ENCODE measurements around the gene TMEM198.

DNA sequence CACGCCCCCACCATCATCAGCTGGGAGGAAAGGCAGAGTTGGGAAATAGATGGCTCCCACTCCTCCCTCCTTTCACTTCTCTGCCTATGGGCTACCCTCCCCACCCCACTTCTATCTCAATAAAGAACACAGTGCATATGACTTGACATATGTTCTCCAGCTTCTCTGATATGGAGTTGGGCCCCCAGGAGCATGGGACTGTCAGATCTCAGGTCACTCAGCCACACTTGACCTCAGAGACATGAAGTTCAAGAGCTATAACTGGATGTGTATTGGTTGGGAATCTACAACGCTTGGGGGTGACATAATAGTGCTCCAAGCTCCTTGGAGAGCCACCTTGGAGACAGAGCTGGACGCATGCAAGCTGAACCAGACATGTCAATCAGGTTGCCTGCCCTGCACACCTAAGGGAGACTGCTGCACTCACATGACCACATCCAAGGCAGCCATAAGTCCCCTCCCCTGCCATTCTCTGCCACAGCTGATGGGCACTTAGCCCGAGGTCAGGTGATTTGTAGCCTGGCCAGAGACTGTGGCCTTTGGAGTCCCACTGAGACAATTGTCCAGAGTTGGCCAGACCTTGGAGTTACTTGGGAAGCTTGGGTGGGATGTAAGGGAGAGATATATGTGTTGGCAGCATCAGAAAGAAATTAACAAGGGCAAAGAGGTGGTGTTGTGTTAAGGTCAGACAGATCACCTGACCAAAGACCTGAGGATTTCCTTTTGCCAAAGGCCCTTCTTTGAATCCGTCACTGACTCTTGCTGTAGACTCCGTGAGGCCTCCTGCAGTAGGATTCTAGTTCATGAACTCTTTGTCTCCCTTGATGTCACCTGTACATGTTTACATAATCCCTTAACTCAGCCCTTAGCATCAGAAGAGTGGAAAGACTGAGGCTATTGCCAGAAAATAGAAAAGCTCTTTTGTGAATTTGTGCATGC, 32.0 kb downstream of the TMEM198 start:
- no peak for TF ChIP-seq EZH2 (IDR thresholded peaks at IDR 0.05; ENCODE audit: low read length)
- TF ChIP-seq, protein P1, sequence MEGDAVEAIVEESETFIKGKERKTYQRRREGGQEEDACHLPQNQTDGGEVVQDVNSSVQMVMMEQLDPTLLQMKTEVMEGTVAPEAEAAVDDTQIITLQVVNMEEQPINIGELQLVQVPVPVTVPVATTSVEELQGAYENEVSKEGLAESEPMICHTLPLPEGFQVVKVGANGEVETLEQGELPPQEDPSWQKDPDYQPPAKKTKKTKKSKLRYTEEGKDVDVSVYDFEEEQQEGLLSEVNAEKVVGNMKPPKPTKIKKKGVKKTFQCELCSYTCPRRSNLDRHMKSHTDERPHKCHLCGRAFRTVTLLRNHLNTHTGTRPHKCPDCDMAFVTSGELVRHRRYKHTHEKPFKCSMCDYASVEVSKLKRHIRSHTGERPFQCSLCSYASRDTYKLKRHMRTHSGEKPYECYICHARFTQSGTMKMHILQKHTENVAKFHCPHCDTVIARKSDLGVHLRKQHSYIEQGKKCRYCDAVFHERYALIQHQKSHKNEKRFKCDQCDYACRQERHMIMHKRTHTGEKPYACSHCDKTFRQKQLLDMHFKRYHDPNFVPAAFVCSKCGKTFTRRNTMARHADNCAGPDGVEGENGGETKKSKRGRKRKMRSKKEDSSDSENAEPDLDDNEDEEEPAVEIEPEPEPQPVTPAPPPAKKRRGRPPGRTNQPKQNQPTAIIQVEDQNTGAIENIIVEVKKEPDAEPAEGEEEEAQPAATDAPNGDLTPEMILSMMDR (optimal IDR thresholded peaks at IDR 0.05 in 1 of 3, IDR thresholded peaks at IDR 0.05 in 1 of 3, conservative IDR thresholded peaks at IDR 0.05 in 1 of 3; ENCODE audit: extremely low read depth in 1 of 3, insufficient read depth in 2 of 3, low read length in 3 of 3): no peak

All from keratinocyte (primary cell).